MG63 (cell line): ENCODE data around the gene TMEM63B. TPM values are rescaled to one million over a fixed set of nuclear protein-coding genes. Genes with fewer than 3 reads are reported as not detected.

ENCODE experiments used
- DNase-seq: peaks from one replicate; pipeline ENCODE4 v3.0.0-alpha.2; 2020
- H3K27me3 ChIP-seq: fragments of 250-450 bp; sonication (Bioruptor Pico); 2 replicates; pipeline ENCODE4 v1.5.1; 2020; ENCODE audit warnings: mild to moderate bottlenecking, moderate library complexity
- H3K36me3 ChIP-seq: fragments of 250-450 bp; sonication (Bioruptor Pico); 2 replicates; pipeline ENCODE4 v1.5.1; 2020; ENCODE audit warnings: mild to moderate bottlenecking, moderate library complexity
- H3K4me3 ChIP-seq: fragments of 250-450 bp; sonication (Bioruptor Pico); 2 replicates; pipeline ENCODE4 v1.5.1; 2020; ENCODE audit warnings: mild to moderate bottlenecking, moderate library complexity
- H3K9me3 ChIP-seq: fragments of 250-450 bp; sonication (Bioruptor Pico); 2 replicates; pipeline ENCODE4 v1.5.1; 2020; ENCODE audit warnings: mild to moderate bottlenecking, moderate library complexity
- total RNA-seq: library from RNA; depleted of rRNA; stranded (reverse); fragments of >200 nt; shearing (Covaris generic); gene quantifications from 2 replicates; pipeline ENCODE4 v1.2.3, GENCODE V29; 2014; ENCODE audit warnings: low replicate concordance

Gene TMEM63B
- total RNA-seq, 1 experiment from 2014 or later = 18.4 TPM

DNA sequence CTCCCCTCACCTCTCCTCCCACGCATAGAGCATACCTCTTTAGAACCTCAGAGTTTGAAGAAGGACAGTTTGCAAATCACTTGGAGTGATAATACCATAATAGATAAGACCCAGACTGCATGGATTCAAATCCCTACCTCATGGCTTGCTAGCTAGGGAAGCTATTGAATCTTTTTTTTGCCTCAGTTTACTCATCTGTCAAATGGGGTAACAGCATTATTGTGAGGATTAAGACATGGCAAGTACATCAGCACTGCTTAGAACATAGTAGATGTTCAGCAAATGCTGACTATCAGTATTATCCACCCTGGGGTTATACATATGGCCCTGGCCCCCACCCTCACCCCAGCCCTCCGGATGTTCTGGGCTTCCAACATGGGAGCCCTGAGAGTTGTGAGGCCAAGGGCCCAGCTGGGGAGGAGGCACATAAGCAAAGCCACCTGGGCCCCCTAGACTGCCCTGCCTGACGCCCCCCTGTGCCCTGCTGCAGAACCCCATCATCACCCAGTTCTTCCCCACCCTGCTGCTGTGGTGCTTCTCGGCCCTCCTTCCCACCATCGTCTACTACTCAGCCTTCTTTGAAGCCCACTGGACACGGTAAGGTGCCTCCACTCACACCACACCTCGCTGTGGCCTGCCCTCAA is 22.1 kb downstream of the TMEM63B start:
- no peak for DNase-seq
- H3K9me3 ChIP-seq = no peaks in the 10 kb centered on the region
- no peaks in the 10 kb centered on the region for H3K27me3 ChIP-seq
- no peak overlapping the region for H3K4me3 ChIP-seq
- H3K36me3 ChIP-seq = peaks cover 78% of the 10 kb centered on the region

DNA sequence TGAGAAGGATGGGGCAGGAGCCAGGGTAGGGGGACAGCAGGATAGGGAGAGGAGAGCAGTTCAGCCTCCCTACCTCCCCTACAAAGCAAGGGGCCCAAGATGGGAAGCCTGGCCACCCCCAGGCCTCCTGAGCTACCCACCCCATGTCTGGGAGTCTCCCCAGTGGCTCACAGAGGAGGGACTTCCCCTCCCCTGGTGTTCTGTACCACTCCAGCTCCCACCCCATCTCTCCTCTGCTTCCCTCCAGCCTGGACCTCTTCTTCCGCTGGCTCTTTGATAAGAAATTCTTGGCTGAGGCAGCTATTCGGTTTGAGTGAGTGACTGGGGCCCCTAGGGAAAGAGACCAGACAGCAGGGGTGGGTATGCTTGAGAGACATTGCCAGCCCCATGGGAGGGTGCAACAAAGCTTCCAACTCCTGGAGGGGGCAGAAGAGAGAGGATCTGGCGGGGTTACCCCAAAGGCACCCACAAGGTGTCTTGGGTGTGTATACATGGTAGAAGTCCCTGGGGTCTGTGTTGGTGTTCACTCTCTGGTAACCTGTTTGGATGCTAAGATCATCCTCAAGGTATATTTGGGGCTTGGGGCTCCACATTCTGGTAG is 23.1 kb downstream of the TMEM63B start:
- no peaks in the 10 kb centered on the region for H3K9me3 ChIP-seq
- H3K4me3 ChIP-seq = no peak overlapping the region
- no peaks in the 10 kb centered on the region for H3K27me3 ChIP-seq
- DNase-seq = no peak
- H3K36me3 ChIP-seq = peaks cover 71% of the 10 kb centered on the region

DNA sequence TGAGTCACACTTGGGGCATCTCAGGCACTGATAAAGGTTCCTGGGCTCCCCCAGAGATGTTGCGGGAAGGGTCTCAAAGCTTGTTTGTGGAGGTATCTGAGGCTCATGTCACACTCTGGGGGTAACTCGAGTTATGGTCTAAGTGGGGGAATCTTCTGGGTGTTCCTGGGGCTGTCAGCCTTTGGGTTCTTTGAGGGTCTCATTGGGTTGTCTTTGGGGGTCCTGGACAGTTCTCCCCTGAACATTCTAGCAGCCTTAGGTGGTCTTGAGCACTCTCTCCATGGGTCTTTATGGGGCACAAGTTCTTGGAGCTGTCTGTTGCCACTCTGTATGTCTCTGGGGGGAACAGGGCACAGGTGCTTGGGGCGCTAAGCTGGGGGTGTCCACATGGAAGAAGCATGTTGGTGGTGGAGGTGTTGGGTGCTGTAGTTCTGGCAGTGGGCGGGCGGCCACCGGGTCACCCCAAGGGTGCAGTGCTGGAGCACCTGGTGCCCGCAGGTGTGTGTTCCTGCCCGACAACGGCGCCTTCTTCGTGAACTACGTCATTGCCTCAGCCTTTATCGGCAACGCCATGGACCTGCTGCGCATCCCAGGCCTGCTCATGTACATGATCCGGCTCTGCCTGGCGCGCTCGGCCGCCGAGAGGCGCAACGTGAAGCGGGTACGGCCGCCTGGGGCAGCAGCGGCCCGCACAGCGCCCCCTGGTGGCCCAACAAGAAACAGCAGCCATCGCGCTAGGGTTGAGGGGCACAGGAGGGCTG is 24.2 kb downstream of the TMEM63B start:
- no peaks in the 10 kb centered on the region for H3K27me3 ChIP-seq
- no peak for DNase-seq
- H3K9me3 ChIP-seq = no peaks in the 10 kb centered on the region
- H3K36me3 ChIP-seq = peaks cover 64% of the 10 kb centered on the region
- H3K4me3 ChIP-seq = no peak overlapping the region

DNA sequence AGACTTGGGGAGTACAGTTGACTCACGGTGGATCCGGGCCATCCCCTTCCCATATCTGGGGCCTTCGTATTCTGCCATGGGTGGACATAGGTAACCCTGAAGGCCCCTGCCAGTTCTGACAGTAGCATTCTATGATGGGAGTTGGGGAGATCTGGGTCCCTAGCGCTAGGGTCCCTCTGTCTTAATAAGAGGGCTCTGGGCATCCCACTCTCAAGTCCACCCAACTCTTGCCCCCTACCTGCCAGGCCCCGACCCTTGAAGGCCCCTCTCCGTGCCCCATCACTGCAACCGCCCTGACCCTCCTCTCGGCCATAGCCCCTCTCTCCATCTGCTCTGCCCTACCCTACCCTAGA is 24.7 kb downstream of the TMEM63B start:
- Histone ChIP-seq H3K9me3 (no peaks in the 10 kb centered on the region), H3K36me3 (peaks cover 58% of the 10 kb centered on the region), H3K27me3 (no peaks in the 10 kb centered on the region), H3K4me3 (no peak overlapping the region)
- DNase-seq = no peak

DNA sequence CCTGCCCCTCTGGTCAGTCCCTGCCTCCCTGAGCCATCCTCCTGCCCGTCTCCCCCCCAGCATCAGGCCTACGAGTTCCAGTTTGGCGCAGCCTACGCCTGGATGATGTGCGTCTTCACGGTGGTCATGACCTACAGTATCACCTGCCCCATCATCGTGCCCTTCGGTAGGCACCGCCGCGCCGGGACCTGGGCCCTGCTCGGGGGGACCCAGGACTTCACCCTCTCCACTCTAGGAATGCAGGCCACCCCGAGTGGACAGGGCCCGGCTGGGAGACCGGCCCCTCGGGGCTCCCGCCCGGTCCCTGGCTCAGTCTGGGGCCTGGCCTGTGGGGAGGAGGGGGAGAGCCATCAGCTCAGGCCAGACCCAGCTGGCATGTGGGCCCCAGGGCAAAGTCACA is 25.2 kb downstream of the TMEM63B start:
- Histone ChIP-seq H3K9me3 (no peaks in the 10 kb centered on the region), H3K4me3 (no peak overlapping the region), H3K27me3 (no peaks in the 10 kb centered on the region), H3K36me3 (peaks cover 54% of the 10 kb centered on the region)
- DNase-seq = no peak

DNA sequence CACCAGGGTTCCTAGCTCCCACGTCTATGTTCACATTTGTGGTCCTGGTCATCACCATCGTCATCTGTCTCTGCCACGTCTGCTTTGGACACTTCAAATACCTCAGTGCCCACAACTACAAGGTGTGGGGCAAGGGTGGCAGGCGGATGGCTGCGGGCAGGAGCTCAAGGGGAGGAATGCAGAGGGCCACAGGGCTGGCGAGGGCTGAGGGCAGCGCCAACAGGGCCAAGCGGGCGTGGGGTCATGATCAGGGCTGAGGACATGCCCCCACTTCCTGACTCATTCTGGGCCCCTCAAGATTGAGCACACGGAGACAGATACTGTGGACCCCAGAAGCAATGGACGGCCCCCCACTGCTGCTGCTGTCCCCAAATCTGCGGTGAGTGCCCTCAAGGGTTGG is 26.7 kb downstream of the TMEM63B start:
- Histone ChIP-seq H3K9me3 (no peaks in the 10 kb centered on the region), H3K27me3 (no peaks in the 10 kb centered on the region), H3K36me3 (peaks cover 38% of the 10 kb centered on the region), H3K4me3 (no peak overlapping the region)
- DNase-seq = no peak

DNA sequence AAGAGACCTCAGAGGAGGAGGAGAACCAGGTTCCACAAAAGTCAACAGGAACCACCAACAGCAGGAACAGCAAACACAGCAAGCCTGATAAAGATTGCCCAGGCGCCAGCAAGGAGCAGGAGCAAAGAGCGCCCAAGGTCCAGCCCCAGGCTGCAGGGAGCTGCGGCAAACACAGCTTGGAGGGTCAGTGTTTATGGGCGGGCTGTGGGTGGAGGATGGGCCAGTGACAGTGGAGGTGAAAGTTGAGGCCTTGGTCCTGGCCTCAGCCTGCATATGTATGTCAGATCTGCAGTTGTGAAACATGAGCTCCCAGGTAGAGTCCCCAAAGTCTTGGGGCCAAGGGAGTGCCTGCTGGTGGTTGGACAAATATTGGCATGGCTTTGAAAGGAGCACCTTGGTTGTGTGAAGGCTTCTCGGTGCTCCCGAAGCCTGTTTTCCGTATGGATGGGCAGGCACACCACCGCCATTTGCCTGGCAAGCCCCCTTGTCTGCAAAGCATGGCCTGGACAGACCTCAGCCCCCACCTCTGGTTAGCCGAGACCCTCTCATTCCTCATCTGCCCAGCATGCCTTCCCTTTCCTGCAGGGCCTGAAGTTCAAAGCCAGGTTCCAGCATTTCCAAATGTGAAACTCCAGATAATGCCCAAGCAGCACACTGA is 29.3 kb downstream of the TMEM63B start:
- Histone ChIP-seq H3K36me3 (peaks cover 20% of the 10 kb centered on the region), H3K4me3 (no peak overlapping the region), H3K27me3 (no peaks in the 10 kb centered on the region; the same call in 1 of the 2 replicates), H3K9me3 (no peaks in the 10 kb centered on the region)
- DNase-seq = no peak

DNA sequence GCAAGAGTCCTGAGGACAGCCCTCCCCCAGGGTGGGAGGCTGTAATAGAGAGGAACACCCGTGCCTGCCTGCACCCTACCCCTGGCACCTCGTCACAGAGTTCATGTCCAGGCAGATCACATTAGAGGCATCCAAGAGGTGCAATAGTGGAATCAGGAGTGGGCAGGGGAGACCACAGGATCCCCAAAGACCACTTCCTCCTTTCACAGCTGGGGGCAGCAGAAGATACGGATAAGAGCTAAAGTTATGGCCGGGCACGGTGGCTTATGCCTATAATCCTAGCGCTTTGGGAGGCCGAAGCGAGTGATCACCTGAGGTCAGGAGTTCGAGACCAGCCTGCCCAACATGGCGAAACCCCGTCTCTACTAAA is 29.8 kb downstream of the TMEM63B start:
- H3K4me3 ChIP-seq = no peak overlapping the region
- peaks cover 14% of the 10 kb centered on the region for H3K36me3 ChIP-seq
- DNase-seq = no peak
- H3K9me3 ChIP-seq = no peaks in the 10 kb centered on the region
- H3K27me3 ChIP-seq = no peaks in the 10 kb centered on the region; the same call in 1 of the 2 replicates

DNA sequence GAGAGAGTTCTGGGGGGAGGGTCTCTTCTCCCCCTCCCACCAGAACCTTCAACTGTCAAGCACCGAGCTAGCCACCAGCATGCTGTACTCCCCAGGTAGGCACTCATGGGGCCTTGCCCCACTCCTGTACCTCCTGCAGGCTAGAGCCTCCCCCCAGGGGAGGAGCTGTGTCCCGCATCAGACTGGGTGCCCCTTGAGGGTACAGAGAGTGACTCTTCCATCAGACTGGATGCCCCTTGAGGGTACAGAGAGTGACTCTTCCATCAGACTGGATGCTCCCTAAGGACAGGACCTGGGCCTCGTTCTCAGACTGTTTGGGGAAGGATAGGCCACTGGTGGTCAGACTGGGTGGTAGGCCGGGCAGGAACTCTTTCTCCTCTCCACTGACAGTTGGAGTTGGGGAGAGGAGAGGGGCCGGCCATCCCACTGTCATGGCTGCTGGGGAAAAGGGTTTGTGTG is 31.4 kb downstream of the TMEM63B start, which contains the start of gene CAPN11:
Gene CAPN11 (plus strand): TSS at position 51 of the 459 bp plus-strand sequence. CDS start 29 bp downstream, at position 80.
- no peak for DNase-seq
- H3K4me3 ChIP-seq = no peak within 1 kb of the TSS
- peaks cover 6% of the 10 kb centered on the region for H3K36me3 ChIP-seq
- peaks cover 14% of the 10 kb centered on the region for H3K27me3 ChIP-seq
- H3K9me3 ChIP-seq = no peaks in the 10 kb centered on the region

DNA sequence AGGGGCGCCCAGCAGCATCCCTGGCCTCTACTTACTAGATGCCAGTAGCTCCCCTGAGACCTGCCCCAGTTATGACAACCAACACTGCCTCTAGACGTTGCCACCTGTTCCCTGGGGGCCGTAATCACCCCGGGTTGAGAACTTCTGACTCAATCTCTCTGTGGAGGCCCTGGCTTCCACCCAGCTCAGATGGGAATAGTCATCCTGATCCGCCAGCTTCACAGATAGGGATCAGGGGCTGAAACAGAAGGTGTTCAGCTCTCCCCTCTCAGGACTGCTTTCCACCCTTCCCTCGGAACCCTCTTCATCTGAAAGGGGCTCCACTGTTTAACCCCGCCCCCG is 34.6 kb downstream of the TMEM63B start:
- Histone ChIP-seq H3K4me3 (no peak overlapping the region), H3K9me3 (no peaks in the 10 kb centered on the region), H3K27me3 (peaks cover 28% of the 10 kb centered on the region), H3K36me3 (no peaks in the 10 kb centered on the region)
- peak; percentile 83 for DNase-seq

DNA sequence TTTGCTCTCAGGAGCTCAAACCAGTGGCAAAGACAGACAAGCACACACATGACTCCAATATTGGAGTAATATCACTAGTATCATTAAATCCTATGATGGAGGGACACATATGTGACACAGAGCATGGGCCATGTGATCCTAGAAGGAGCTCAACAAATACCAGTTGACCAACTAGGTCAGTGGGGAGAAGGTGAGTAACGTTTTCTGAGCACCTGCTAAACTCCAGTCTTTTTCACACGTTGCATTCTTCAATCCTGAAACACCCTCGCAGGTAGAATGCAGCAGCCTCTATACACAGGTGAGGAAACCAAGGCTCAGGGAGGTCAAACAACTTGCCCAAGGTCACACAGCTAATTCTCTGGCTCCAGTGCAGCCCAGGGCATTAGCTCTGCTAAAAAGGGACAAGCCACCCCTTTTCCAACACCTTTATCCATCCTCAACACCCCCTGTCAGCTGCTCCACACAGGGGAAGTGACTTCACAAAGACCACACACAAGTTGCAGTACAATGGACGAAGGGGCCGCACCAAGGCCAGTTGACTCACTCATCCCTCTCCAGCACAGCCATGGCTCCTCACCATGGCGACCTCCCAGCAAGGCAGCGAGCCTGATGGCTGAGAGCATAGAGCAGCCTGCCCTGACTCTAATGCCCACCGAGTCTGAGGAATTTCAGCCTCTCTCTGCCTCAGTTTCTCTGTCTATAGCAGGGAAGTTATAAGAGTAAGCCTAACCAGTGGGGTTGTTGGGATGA is 35.7 kb downstream of the TMEM63B start:
- H3K27me3 ChIP-seq = peaks cover 28% of the 10 kb centered on the region
- no peaks in the 10 kb centered on the region for H3K9me3 ChIP-seq
- H3K4me3 ChIP-seq = no peak overlapping the region
- H3K36me3 ChIP-seq = no peaks in the 10 kb centered on the region
- DNase-seq = no peak

DNA sequence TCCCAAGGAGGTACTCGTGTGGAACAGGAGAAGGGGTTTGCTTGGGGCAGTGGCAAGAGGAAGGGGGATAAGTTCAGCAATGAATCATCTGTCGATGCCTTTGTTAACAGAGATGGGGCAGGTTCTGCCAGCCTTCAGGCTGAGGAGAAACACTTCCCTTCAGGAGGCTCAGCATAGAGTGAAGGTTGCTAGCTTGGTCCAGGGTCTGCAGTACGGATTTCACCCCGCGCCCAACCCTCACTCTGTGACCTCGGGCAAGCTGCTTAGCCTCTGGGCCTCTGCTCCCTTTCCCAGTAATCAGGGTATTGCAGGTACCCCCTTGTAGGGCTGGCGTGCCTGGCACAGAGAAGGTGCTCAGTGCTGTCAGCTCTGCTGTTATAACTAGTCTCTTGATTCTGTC is 38.8 kb downstream of the TMEM63B start:
- Histone ChIP-seq H3K27me3 (peaks cover 35% of the 10 kb centered on the region), H3K36me3 (no peaks in the 10 kb centered on the region), H3K4me3 (no peak overlapping the region), H3K9me3 (no peaks in the 10 kb centered on the region)
- DNase-seq = no peak

DNA sequence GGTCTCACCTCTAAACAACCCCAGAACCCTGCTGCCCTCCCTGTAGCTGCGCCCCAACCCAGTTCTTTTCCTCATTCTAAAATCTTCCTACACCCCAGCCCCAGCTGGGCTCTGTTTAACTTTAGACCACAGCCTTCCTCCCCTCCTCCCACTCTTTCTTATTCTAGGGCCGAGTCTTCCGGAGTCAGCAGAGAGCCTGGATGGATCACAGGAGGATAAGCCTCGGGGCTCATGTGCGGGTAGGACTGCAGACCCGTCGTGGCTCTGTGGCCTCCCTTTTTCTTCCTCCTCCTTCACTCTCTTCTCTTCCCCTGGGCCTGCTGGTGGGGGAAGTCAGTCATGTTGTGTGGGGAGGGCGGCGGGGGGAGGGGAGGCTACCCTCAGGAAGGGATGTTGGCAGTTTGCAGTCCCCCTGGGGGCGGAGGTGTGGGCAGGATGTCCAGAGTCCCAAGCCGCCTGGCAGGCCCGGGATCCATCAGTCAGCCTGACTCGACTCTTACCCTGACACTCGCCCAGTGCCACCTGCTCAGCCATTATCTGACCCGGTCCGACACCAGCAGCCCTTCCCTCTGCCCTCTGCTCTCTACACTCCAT is 39.3 kb downstream of the TMEM63B start:
- Histone ChIP-seq H3K36me3 (no peaks in the 10 kb centered on the region), H3K9me3 (no peaks in the 10 kb centered on the region), H3K27me3 (peaks cover 35% of the 10 kb centered on the region), H3K4me3 (no peak overlapping the region)
- no peak for DNase-seq

DNA sequence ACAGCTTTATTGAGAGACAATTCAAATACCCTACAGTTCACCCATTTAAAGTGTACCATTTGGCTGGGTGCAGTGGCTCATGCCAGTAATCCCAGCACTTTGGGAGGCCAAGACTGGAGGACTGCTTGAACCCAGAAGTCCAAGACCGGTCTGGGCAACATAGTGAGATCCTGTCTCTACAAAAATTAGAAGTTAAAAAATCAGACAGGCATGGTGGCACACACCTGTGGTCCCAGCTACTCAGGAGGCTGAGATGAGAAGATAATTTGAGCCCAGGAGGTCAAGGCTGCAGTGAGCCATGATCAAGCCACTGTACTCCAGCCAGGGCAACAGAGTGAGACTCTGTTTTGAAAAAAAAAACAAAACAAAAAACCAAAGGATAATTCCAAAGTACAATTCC is 40.2 kb downstream of the TMEM63B start:
- H3K27me3 ChIP-seq = peaks cover 33% of the 10 kb centered on the region
- no peaks in the 10 kb centered on the region for H3K9me3 ChIP-seq
- no peak overlapping the region for H3K4me3 ChIP-seq
- no peaks in the 10 kb centered on the region for H3K36me3 ChIP-seq
- DNase-seq = no peak

DNA sequence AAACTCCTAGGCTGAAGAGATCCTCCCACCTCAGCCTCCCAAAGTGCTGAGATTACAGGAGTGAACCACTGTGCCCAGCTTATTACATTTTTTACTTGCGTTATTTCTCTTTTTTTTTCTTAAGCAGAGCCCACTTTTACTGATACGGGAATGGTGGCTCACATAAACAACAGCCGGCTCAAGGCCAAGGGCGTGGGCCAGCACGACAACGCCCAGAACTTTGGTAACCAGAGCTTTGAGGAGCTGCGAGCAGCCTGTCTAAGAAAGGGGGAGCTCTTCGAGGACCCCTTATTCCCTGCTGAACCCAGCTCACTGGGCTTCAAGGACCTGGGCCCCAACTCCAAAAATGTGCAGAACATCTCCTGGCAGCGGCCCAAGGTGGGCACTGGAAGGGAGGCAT is 41.8 kb downstream of the TMEM63B start:
- no peaks in the 10 kb centered on the region for H3K36me3 ChIP-seq
- DNase-seq = no peak
- no peak overlapping the region for H3K4me3 ChIP-seq
- H3K9me3 ChIP-seq = no peaks in the 10 kb centered on the region
- H3K27me3 ChIP-seq = peaks cover 17% of the 10 kb centered on the region; the same call in 1 of the 2 replicates

DNA sequence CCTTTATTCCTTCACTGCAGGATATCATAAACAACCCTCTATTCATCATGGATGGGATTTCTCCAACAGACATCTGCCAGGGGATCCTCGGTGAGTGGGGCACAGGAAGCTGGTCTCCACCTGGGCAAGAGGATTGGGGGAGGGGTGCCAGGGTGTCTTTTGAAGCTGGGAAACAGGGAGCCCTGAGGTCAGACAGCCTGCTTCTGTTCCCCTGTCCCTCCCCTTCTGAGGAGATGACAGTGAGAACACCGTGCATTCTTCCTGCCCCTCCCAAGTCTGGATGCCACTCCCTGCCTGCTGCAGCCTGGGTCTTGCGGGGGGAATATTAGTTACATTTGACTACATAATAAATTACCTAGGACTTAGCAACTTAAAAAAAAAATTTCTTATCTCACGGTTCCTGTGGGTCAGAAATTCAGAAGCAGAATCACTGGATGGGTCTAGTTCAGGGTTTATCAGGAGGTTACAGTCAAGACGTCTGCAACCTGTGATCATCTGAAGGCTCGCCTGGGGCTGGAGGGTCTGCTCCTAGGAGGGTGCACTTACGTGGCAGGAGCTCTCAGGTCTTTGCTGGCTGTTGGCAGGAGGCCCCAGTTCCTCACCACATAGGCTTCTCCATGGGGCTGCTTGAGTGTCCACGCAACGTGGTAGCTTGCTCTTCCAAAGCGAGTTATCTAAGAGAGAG is 42.7 kb downstream of the TMEM63B start:
- H3K9me3 ChIP-seq = no peaks in the 10 kb centered on the region
- no peaks in the 10 kb centered on the region for H3K36me3 ChIP-seq
- peaks cover 10% of the 10 kb centered on the region; the same call in 1 of the 2 replicates for H3K27me3 ChIP-seq
- no peak for DNase-seq
- H3K4me3 ChIP-seq = no peak overlapping the region
